Measurements from ENCODE around the gene NMNAT2.

- TF ChIP-seq POLR2A (IDR thresholded peaks at IDR 0.05) (no peak), CTCF (IDR thresholded peaks at IDR 0.05) (no peak)
These were observed 89.8 kb downstream of the NMNAT2 start for GRCh38 chr1:183328371-183328770.

Data from adrenal gland (tissue), 5 donors.